Neural cell (in vitro differentiated cells): Measurements from ENCODE around the gene GABRA4. TPM values are rescaled to one million over a fixed set of nuclear protein-coding genes. Genes with fewer than 3 reads are reported as not detected.

Source experiments
- H2AFZ ChIP-seq: fragments of 200-600, 300-800 bp; sonication (generic), shearing (Covaris generic); 2 replicates; pipeline ENCODE4 v1.6.0; 2014; ENCODE audit warnings: low read depth, mild to moderate bottlenecking, antibody characterized with exemption, low read length, moderate library complexity
- H3F3A ChIP-seq: fragments of 200-600 bp; shearing (Covaris generic); 2 replicates; pipeline ENCODE4 v1.6.1; 2016; ENCODE audit warnings: mild to moderate bottlenecking, moderate library complexity, mixed read lengths, antibody characterized with exemption, low read length; ENCODE audit not compliant: insufficient read depth, poor library complexity, severe bottlenecking
- H3K27ac ChIP-seq: fragments of 200-600, 300-800 bp; sonication (generic), shearing (Covaris generic); 2 replicates; pipeline ENCODE4 v1.5.1; 2014; ENCODE audit warnings: mild to moderate bottlenecking, low read length, moderate library complexity
- H3K27me3 ChIP-seq: fragments of 300-800, 200-600 bp; sonication (generic), shearing (Covaris generic); 2 replicates; pipeline ENCODE4 v1.6.0; 2014; ENCODE audit warnings: mild to moderate bottlenecking, low read depth, low read length, moderate library complexity; ENCODE audit not compliant: insufficient read depth
- H3K36me3 ChIP-seq: fragments of 300-800, 200-600 bp; sonication (generic), shearing (Covaris generic); 2 replicates; pipeline ENCODE4 v1.5.1; 2014; ENCODE audit warnings: mild to moderate bottlenecking, antibody characterized with exemption, low read length, moderate library complexity; ENCODE audit not compliant: insufficient read depth
- H3K4me2 ChIP-seq: fragments of 300-800, 200-600 bp; sonication (generic), shearing (Covaris generic); 2 replicates; pipeline ENCODE4 v1.6.0; 2014; ENCODE audit warnings: mild to moderate bottlenecking, low read length
- H3K4me3 ChIP-seq: fragments of 300-800, 200-600 bp; sonication (generic), shearing (Covaris generic); 2 replicates; pipeline ENCODE4 v1.5.1; 2014; ENCODE audit warnings: mild to moderate bottlenecking, low read length, moderate library complexity
- H3K79me2 ChIP-seq: fragments of 200-600 bp; shearing (Covaris generic); replicated peaks from 2 replicates; pipeline ENCODE4 v1.6.0; 2014; ENCODE audit warnings: mild to moderate bottlenecking, low read length, moderate library complexity; ENCODE audit not compliant: insufficient read depth
- H3K9ac ChIP-seq: fragments of 300-800, 200-600 bp; sonication (generic), shearing (Covaris generic); 2 replicates; pipeline ENCODE4 v1.6.1; 2016; ENCODE audit warnings: mild to moderate bottlenecking, low read length, mixed read lengths
- H3K9me2 ChIP-seq: fragments of 200-600 bp; shearing (Covaris generic); 2 replicates; pipeline ENCODE4 v1.6.1; 2016; ENCODE audit warnings: mild to moderate bottlenecking, low read length, mixed read lengths; ENCODE audit not compliant: insufficient read depth
- H3K9me3 ChIP-seq: fragments of 200-600, 300-800 bp; sonication (generic), shearing (Covaris generic); 2 replicates; pipeline ENCODE4 v1.6.1; 2016; ENCODE audit warnings: mild to moderate bottlenecking, mixed run types, low read length, moderate library complexity, mixed read lengths
- H4K20me1 ChIP-seq: fragments of 200-600 bp; shearing (Covaris generic); 2 replicates; pipeline ENCODE4 v1.6.1; 2016; ENCODE audit warnings: mild to moderate bottlenecking, mixed run types; ENCODE audit not compliant: insufficient read depth
- EP300 ChIP-seq: fragments of 450-650 bp; conservative IDR thresholded peaks from 2 replicates; pipeline ENCODE4 v1.6.1; 2014; ENCODE audit warnings: antibody characterized with exemption, mild to moderate bottlenecking, moderate library complexity; ENCODE audit not compliant: poor library complexity, severe bottlenecking
- EZH2 ChIP-seq: fragments of 200-600, 300-800 bp; shearing (Covaris generic), sonication (generic); IDR thresholded peaks from 2 replicates; pipeline ENCODE4 v1.6.1; 2014; ENCODE audit warnings: antibody characterized with exemption, low read length, borderline replicate concordance, mild to moderate bottlenecking; ENCODE audit not compliant: insufficient read depth, poor library complexity, severe bottlenecking
- MXI1 ChIP-seq: fragments of 450-650 bp; conservative IDR thresholded peaks from 2 replicates; pipeline ENCODE4 v1.6.1; 2014; ENCODE audit warnings: antibody characterized with exemption, mild to moderate bottlenecking; ENCODE audit not compliant: poor library complexity, severe bottlenecking
- POLR2AphosphoS5 ChIP-seq: IDR thresholded peaks from 2 replicates; pipeline ENCODE4 v1.6.1; 2012
- RAD21 ChIP-seq: fragments of 450-650 bp; conservative IDR thresholded peaks from 2 replicates; pipeline ENCODE4 v1.6.1; 2014; ENCODE audit warnings: antibody characterized with exemption, mild to moderate bottlenecking, moderate library complexity
- SMC3 ChIP-seq: fragments of 450-650 bp; conservative IDR thresholded peaks from 2 replicates; pipeline ENCODE4 v1.6.1; 2014; ENCODE audit warnings: antibody characterized with exemption, mild to moderate bottlenecking, moderate library complexity; ENCODE audit not compliant: poor library complexity
- TAF1 ChIP-seq: IDR thresholded peaks from 2 replicates; pipeline ENCODE4 v1.6.1; 2012; ENCODE audit warnings: low read depth
- polyA plus RNA-seq: library from polyadenylated mRNA; depleted of rRNA; stranded (reverse); fragments of >200 nt; gene quantifications from 2 replicates; pipeline ENCODE4 v1.2.3, GENCODE V29; 2014
- TF ChIP-seq, protein P1 (sequence below): fragments of 450-650 bp; IDR thresholded peaks from 2 replicates; pipeline ENCODE4 v1.5.1; 2014; ENCODE audit warnings: antibody characterized with exemption, mild to moderate bottlenecking, moderate library complexity; ENCODE audit not compliant: poor library complexity, severe bottlenecking
- TF ChIP-seq, protein P2 (sequence below): IDR thresholded peaks from 2 replicates; pipeline ENCODE4 v1.6.1; 2012; ENCODE audit warnings: borderline replicate concordance

GABRA4 gene
- polyA plus RNA-seq, 1 donor from 2014 or later: 0.33 TPM

DNA sequence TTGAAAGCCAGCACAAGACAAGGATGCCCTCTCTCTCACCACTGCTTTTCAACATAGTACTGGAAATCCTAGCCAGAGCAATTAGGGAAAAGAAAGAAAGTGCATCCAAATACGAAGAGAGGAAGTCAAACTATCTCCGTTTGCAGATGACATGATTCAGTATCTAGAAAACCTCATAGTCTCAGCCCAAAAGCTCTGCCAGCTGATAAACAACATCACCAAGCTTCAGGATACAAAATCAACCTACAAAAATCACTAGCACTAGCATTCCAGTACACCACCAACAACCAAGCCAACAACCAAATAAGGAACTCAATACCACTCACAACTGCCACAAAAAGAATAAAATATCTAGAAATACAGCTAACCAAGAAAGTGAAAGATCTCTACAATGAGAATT is 123.0 kb downstream of the GABRA4 start:
- H3F3A ChIP-seq: no peaks in the 10 kb centered on the region
- no peaks in the 10 kb centered on the region for H3K27me3 ChIP-seq
- no peaks in the 10 kb centered on the region for H3K36me3 ChIP-seq
- no peaks in the 10 kb centered on the region for H3K79me2 ChIP-seq
- no peak overlapping the region for H3K27ac ChIP-seq
- TF ChIP-seq, protein P1, sequence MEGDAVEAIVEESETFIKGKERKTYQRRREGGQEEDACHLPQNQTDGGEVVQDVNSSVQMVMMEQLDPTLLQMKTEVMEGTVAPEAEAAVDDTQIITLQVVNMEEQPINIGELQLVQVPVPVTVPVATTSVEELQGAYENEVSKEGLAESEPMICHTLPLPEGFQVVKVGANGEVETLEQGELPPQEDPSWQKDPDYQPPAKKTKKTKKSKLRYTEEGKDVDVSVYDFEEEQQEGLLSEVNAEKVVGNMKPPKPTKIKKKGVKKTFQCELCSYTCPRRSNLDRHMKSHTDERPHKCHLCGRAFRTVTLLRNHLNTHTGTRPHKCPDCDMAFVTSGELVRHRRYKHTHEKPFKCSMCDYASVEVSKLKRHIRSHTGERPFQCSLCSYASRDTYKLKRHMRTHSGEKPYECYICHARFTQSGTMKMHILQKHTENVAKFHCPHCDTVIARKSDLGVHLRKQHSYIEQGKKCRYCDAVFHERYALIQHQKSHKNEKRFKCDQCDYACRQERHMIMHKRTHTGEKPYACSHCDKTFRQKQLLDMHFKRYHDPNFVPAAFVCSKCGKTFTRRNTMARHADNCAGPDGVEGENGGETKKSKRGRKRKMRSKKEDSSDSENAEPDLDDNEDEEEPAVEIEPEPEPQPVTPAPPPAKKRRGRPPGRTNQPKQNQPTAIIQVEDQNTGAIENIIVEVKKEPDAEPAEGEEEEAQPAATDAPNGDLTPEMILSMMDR: no peak
- TF ChIP-seq MXI1 (no peak), EP300 (no peak), SMC3 (no peak), TAF1 (no peak), POLR2AphosphoS5 (no peak), RAD21 (no peak), EZH2 (no peak)
- TF ChIP-seq, protein P2, sequence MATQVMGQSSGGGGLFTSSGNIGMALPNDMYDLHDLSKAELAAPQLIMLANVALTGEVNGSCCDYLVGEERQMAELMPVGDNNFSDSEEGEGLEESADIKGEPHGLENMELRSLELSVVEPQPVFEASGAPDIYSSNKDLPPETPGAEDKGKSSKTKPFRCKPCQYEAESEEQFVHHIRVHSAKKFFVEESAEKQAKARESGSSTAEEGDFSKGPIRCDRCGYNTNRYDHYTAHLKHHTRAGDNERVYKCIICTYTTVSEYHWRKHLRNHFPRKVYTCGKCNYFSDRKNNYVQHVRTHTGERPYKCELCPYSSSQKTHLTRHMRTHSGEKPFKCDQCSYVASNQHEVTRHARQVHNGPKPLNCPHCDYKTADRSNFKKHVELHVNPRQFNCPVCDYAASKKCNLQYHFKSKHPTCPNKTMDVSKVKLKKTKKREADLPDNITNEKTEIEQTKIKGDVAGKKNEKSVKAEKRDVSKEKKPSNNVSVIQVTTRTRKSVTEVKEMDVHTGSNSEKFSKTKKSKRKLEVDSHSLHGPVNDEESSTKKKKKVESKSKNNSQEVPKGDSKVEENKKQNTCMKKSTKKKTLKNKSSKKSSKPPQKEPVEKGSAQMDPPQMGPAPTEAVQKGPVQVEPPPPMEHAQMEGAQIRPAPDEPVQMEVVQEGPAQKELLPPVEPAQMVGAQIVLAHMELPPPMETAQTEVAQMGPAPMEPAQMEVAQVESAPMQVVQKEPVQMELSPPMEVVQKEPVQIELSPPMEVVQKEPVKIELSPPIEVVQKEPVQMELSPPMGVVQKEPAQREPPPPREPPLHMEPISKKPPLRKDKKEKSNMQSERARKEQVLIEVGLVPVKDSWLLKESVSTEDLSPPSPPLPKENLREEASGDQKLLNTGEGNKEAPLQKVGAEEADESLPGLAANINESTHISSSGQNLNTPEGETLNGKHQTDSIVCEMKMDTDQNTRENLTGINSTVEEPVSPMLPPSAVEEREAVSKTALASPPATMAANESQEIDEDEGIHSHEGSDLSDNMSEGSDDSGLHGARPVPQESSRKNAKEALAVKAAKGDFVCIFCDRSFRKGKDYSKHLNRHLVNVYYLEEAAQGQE: no peak
- H3K9me2 ChIP-seq: no peaks in the 10 kb centered on the region
- H3K4me2 ChIP-seq: no peak overlapping the region
- no peak overlapping the region for H2AFZ ChIP-seq
- no peak overlapping the region for H3K4me3 ChIP-seq
- peaks cover 5% of the 10 kb centered on the region for H3K9me3 ChIP-seq
- H4K20me1 ChIP-seq: no peaks in the 10 kb centered on the region
- no peak overlapping the region for H3K9ac ChIP-seq

Other genes starting within 250 kb of the GABRA4 start
- gene COX7B2, start 84.3 kb downstream of the GABRA4 start, polyA plus RNA-seq: not detected in 2 replicates
- 1.0 and 3.3 TPM in 2 replicates for gene GABRB1, start 38.0 kb upstream of the GABRA4 start, polyA plus RNA-seq